H9 (cell line): Measurements from ENCODE around the gene KCTD6. TPM values are rescaled to one million over a fixed set of nuclear protein-coding genes. Genes with fewer than 3 reads are reported as not detected.

Experiments used
- DNase-seq: peaks from one replicate; pipeline ENCODE4 v3.0.0-alpha.2; 2017
- H2AFZ ChIP-seq: one replicate; pipeline ENCODE4 v1.6.1; 2013; ENCODE audit warnings: mild to moderate bottlenecking, low read length, control low read depth, moderate library complexity
- H2AK5ac ChIP-seq: 2 replicates; pipeline ENCODE4 v1.6.1; 2013; ENCODE audit warnings: low read length, control low read depth, mixed read lengths; ENCODE audit not compliant: insufficient read length
- H2BK120ac ChIP-seq: one replicate; pipeline ENCODE4 v1.6.1; 2013; ENCODE audit warnings: low read depth, mild to moderate bottlenecking, low read length, control low read depth, inconsistent platforms; ENCODE audit not compliant: poor library complexity, severe bottlenecking
- H2BK12ac ChIP-seq: 2 replicates; pipeline ENCODE4 v1.6.1; 2013; ENCODE audit warnings: low read length, control low read depth, mixed read lengths, low read depth; ENCODE audit not compliant: insufficient read length
- H2BK15ac ChIP-seq: 2 replicates; pipeline ENCODE4 v1.6.1; 2013; ENCODE audit warnings: low read depth, low read length, control low read depth
- H2BK20ac ChIP-seq: one replicate; pipeline ENCODE4 v1.6.1; 2013; ENCODE audit warnings: low read depth, mild to moderate bottlenecking, low read length, control low read depth, inconsistent platforms; ENCODE audit not compliant: poor library complexity, severe bottlenecking
- H2BK5ac ChIP-seq: 2 replicates; pipeline ENCODE4 v1.6.1; 2013; ENCODE audit warnings: low read length, control low read depth, mixed read lengths; ENCODE audit not compliant: insufficient read length
- H3K14ac ChIP-seq: 2 replicates; pipeline ENCODE4 v1.6.1; 2013; ENCODE audit warnings: low read length, control low read depth; ENCODE audit not compliant: insufficient read depth
- H3K18ac ChIP-seq: 2 replicates; pipeline ENCODE4 v1.6.1; 2013; ENCODE audit warnings: low read depth, mild to moderate bottlenecking, mixed read lengths, low read length, control low read depth; ENCODE audit not compliant: insufficient read length
- H3K23ac ChIP-seq: 2 replicates; pipeline ENCODE4 v1.6.1; 2013; ENCODE audit warnings: low read length, control low read depth, mixed read lengths, low read depth; ENCODE audit not compliant: insufficient read length
- H3K23me2 ChIP-seq: 2 replicates; pipeline ENCODE4 v1.6.1; 2013; ENCODE audit warnings: low read depth, mild to moderate bottlenecking, mixed read lengths, low read length, control low read depth; ENCODE audit not compliant: insufficient read length, poor library complexity, severe bottlenecking
- H3K27ac ChIP-seq: 2 replicates; pipeline ENCODE4 v1.5.1; 2013; ENCODE audit warnings: low read length, control low read depth, mixed read lengths, low read depth; ENCODE audit not compliant: insufficient read length
- H3K27me3 ChIP-seq: 2 replicates; pipeline ENCODE4 v1.6.1; 2013; ENCODE audit warnings: low read length, control low read depth, inconsistent platforms; ENCODE audit not compliant: insufficient read depth
- H3K4ac ChIP-seq: 2 replicates; pipeline ENCODE4 v1.6.1; 2013; ENCODE audit warnings: low read depth, mild to moderate bottlenecking, control low read depth, inconsistent platforms, low read length, moderate library complexity
- H3K4me1 ChIP-seq: 2 replicates; pipeline ENCODE4 v1.6.1; 2013; ENCODE audit warnings: low read length, control low read depth, inconsistent platforms; ENCODE audit not compliant: insufficient read depth
- H3K4me2 ChIP-seq: 2 replicates; pipeline ENCODE4 v1.6.1; 2013; ENCODE audit warnings: low read length, control low read depth, mixed read lengths; ENCODE audit not compliant: insufficient read length, insufficient read depth
- H3K56ac ChIP-seq: 2 replicates; pipeline ENCODE4 v1.6.1; 2013; ENCODE audit warnings: low read depth, mild to moderate bottlenecking, mixed read lengths, low read length, control low read depth; ENCODE audit not compliant: insufficient read length
- H3K79me1 ChIP-seq: 2 replicates; pipeline ENCODE4 v1.6.1; 2013; ENCODE audit warnings: low read depth, mild to moderate bottlenecking, moderate library complexity, low read length, control low read depth, inconsistent platforms; ENCODE audit not compliant: insufficient read depth, poor library complexity, severe bottlenecking
- H3K79me2 ChIP-seq: 2 replicates; pipeline ENCODE4 v1.6.1; 2013; ENCODE audit warnings: low read length, control low read depth, inconsistent platforms; ENCODE audit not compliant: insufficient read depth
- H3K9ac ChIP-seq: 2 replicates; pipeline ENCODE4 v1.6.1; 2013; ENCODE audit warnings: low read length, control low read depth, mixed read lengths; ENCODE audit not compliant: insufficient read length; ENCODE audit errors: extremely low read depth
- H3K9me3 ChIP-seq: one replicate; pipeline ENCODE4 v1.6.1; 2013; ENCODE audit warnings: low read depth, low read length, inconsistent platforms; ENCODE audit not compliant: control insufficient read depth
- H3T11ph ChIP-seq: one replicate; pipeline ENCODE4 v1.6.1; 2013; ENCODE audit warnings: mild to moderate bottlenecking, low read length, control low read depth, inconsistent platforms
- H4K20me1 ChIP-seq: one replicate; pipeline ENCODE4 v1.6.1; 2013; ENCODE audit not compliant: control insufficient read depth, insufficient read length, insufficient read depth
- H4K5ac ChIP-seq: 2 replicates; pipeline ENCODE4 v1.6.1; 2013; ENCODE audit warnings: low read depth, mild to moderate bottlenecking, mixed read lengths, low read length, control low read depth; ENCODE audit not compliant: insufficient read length
- H4K8ac ChIP-seq: replicated peaks from 2 replicates; pipeline ENCODE4 v1.6.1; 2013; ENCODE audit warnings: low read length, control low read depth, mixed read lengths, low read depth; ENCODE audit not compliant: insufficient read length
- H4K91ac ChIP-seq: 2 replicates; pipeline ENCODE4 v1.6.1; 2013; ENCODE audit warnings: low read depth, mild to moderate bottlenecking, moderate library complexity, mixed read lengths, low read length, control low read depth; ENCODE audit not compliant: insufficient read length
- H3K27ac Mint-ChIP-seq, 3 experiments: 2 replicates in 2 of 3; 3 replicates in 1 of 3; pipeline ENCODE4 v1.8.0; 2020 to 2021; ENCODE audit warnings: mixed read lengths in 3 of 3, mild to moderate bottlenecking in 1 of 3, moderate library complexity in 1 of 3
- H3K27me3 Mint-ChIP-seq: 2 replicates; pipeline ENCODE4 v1.8.0; 2021; ENCODE audit warnings: low read depth, mild to moderate bottlenecking, moderate library complexity, mixed read lengths
- H3K36me3 Mint-ChIP-seq, 3 experiments: 2 replicates in 2 of 3; 3 replicates in 1 of 3; pipeline ENCODE4 v1.8.0; 2020 to 2021; ENCODE audit warnings: low read depth in 3 of 3, mixed read lengths in 3 of 3; ENCODE audit not compliant: insufficient read depth in 1 of 3
- H3K4me1 Mint-ChIP-seq, 2 experiments: 2 replicates each; pipeline ENCODE4 v1.8.0; 2020; ENCODE audit warnings: mixed read lengths in 2 of 2
- H3K4me3 Mint-ChIP-seq, 2 experiments: 2 replicates in 1 of 2; 3 replicates in 1 of 2; pipeline ENCODE4 v1.8.0; 2020 to 2021; ENCODE audit warnings: mild to moderate bottlenecking in 2 of 2, mixed read lengths in 2 of 2, moderate library complexity in 1 of 2
- H3K9me3 Mint-ChIP-seq, 2 experiments: 2 replicates in 1 of 2; 3 replicates in 1 of 2; pipeline ENCODE4 v1.8.0; 2020; ENCODE audit warnings: mild to moderate bottlenecking in 2 of 2, mixed read lengths in 2 of 2, moderate library complexity in 1 of 2
- CTCF ChIP-seq: fragments of 200-600 bp; sonication (generic); conservative IDR thresholded peaks from 3 replicates; pipeline ENCODE4 v1.8.0; 2021; ENCODE audit warnings: antibody characterized with exemption, mild to moderate bottlenecking
- WGBS: extraction: QIAGEN DNeasy Blood & Tissue Kit; methylation state at CpG from one replicate; pipeline ENCODE4 v1.1.7; 2013; ENCODE audit warnings: missing lambda C conversion rate, low lambda C conversion rate, mixed read lengths; ENCODE audit not compliant: insufficient read length; ENCODE audit errors: extremely low coverage; 5-methylcytosine and 5-hydroxymethylcytosine counted together
- total RNA-seq: library from RNA; stranded (reverse); gene quantifications from 2 replicates; pipeline ENCODE4 v1.2.1, GENCODE V29; 2021

KCTD6 gene
- total RNA-seq, 1 experiment from 2014 or later: 14.2 TPM

GRCh38 chr3:58539626-58540025 is 47.7 kb downstream of the KCTD6 start:
- no CpG with 5 or more reads among the region's 10 CpGs for WGBS
- no peaks in the 10 kb centered on the region for H3K36me3 Mint-ChIP-seq
- no peaks in the 10 kb centered on the region for H3K9me3 Mint-ChIP-seq
- Histone ChIP-seq H3K14ac (no peak overlapping the region), H4K5ac (no peak overlapping the region), H3K23me2 (no peaks in the 10 kb centered on the region), H4K20me1 (no peaks in the 10 kb centered on the region), H3K27me3 (no peaks in the 10 kb centered on the region), H3K79me1 (no peaks in the 10 kb centered on the region), H2BK120ac (no peak overlapping the region), H2BK20ac (no peak overlapping the region), H3K9me3 (no peaks in the 10 kb centered on the region), H3K9ac (no peak overlapping the region), H3K79me2 (no peaks in the 10 kb centered on the region), H3K27ac (no peak overlapping the region), H2AFZ (no peak overlapping the region), H4K91ac (no peak overlapping the region), H3K23ac (no peak overlapping the region), H2BK5ac (no peak overlapping the region), H2AK5ac (no peak overlapping the region), H2BK12ac (no peak overlapping the region), H3K4me1 (no peaks in the 10 kb centered on the region), H4K8ac (no peak overlapping the region), H3T11ph (no peak overlapping the region), H3K56ac (no peak overlapping the region), H2BK15ac (no peak overlapping the region), H3K4ac (no peak overlapping the region), H3K18ac (no peak overlapping the region), H3K4me2 (no peak overlapping the region)
- H3K4me1 Mint-ChIP-seq: peaks cover 6 to 16% of the 10 kb centered on the region in 2 experiments; a peak in 3 of 4 replicates
- no peak overlapping the region for H3K4me3 Mint-ChIP-seq
- no peak overlapping the region for H3K27ac Mint-ChIP-seq
- TF ChIP-seq CTCF: no peak
- H3K27me3 Mint-ChIP-seq: no peaks in the 10 kb centered on the region; the same call in 1 of the 2 replicates
- DNase-seq: peak; percentile 4
